SK-N-SH (cell line): ENCODE results near the gene ASPG. TPM values are rescaled to one million over a fixed set of nuclear protein-coding genes. Genes with fewer than 3 reads are reported as not detected.

Source experiments
- CTCF ChIA-PET: fragments of 300-600, 350-600 bp; formaldehyde crosslinking; extraction: SDS; loops from one replicate; lab custom pipeline; 2021; lab: Yijun Ruan, JAX
- POLR2A ChIA-PET: fragments of 350-600 bp; sonication (Branson Sonifier 250); formaldehyde crosslinking; extraction: SDS; loops from one replicate; lab custom pipeline; 2020; ENCODE audit warnings: antibody characterized with exemption, inconsistent platforms; lab: Yijun Ruan, JAX
- DNase-seq: peaks from one replicate; pipeline ENCODE4 v3.0.0; 2012
- H2AFZ ChIP-seq: fragments of 200-600 bp; sonication (generic); 2 replicates; pipeline ENCODE4 v1.8.1; 2016; ENCODE audit warnings: antibody characterized with exemption, mild to moderate bottlenecking, low read depth
- H3F3A ChIP-seq: fragments of 200-600 bp; sonication (generic); replicated peaks from 2 replicates; pipeline ENCODE3; 2016; ENCODE audit warnings: antibody characterized with exemption, mild to moderate bottlenecking; ENCODE audit not compliant: insufficient read depth
- H3K27ac ChIP-seq, 2 experiments: fragments of 200-500 bp in 1 of 2; fragments of 200-600 bp in 1 of 2; sonication (Bioruptor generic) in 1 of 2; sonication (generic), shearing (Covaris generic) in 1 of 2; 2 replicates each; pipeline versions ENCODE4 v1.5.1 to v1.6.1; 2014 to 2016; ENCODE audit warnings: low read depth in 2 of 2, inconsistent platforms in 1 of 2, low read length in 1 of 2, mild to moderate bottlenecking in 1 of 2, mixed read lengths in 1 of 2
- H3K27me3 ChIP-seq: fragments of 200-600 bp; sonication (generic), shearing (Covaris generic); 2 replicates; pipeline ENCODE4 v1.6.1; 2016; ENCODE audit warnings: mixed run types; ENCODE audit not compliant: insufficient read depth
- H3K36me3 ChIP-seq, 2 experiments: fragments of 200-500 bp in 1 of 2; fragments of 200-600 bp in 1 of 2; sonication (Bioruptor generic) in 1 of 2; sonication (generic) in 1 of 2; replicated peaks in 1 of 2; 2 replicates each; pipeline versions ENCODE3 to v1.5.1; 2014 to 2016; ENCODE audit warnings: low read length in 1 of 2, mild to moderate bottlenecking in 1 of 2; ENCODE audit not compliant: insufficient read depth in 2 of 2, control insufficient read depth in 1 of 2
- H3K4me1 ChIP-seq, 2 experiments: fragments of 200-500 bp in 1 of 2; fragments of 200-600 bp in 1 of 2; sonication (Bioruptor generic) in 1 of 2; sonication (generic), shearing (Covaris generic) in 1 of 2; 2 replicates each; pipeline versions ENCODE4 v1.5.1 to v1.6.1; 2014 to 2016; ENCODE audit warnings: low read depth in 1 of 2, low read length in 1 of 2, mixed run types in 1 of 2; ENCODE audit not compliant: insufficient read depth in 2 of 2, control insufficient read depth in 1 of 2
- H3K4me2 ChIP-seq: fragments of 200-600 bp; sonication (generic), shearing (Covaris generic); 2 replicates; pipeline ENCODE4 v1.6.1; 2017; ENCODE audit warnings: mixed run types
- H3K4me3 ChIP-seq, 2 experiments: fragments of 200-500 bp in 1 of 2; fragments of 200-600 bp in 1 of 2; sonication (Bioruptor generic) in 1 of 2; sonication (generic), shearing (Covaris generic) in 1 of 2; 2 replicates each; pipeline versions ENCODE4 v1.5.1 to v1.8.1; 2014 to 2016; ENCODE audit warnings: low read depth in 2 of 2, inconsistent platforms in 1 of 2, low read length in 1 of 2, mild to moderate bottlenecking in 1 of 2, mixed read lengths in 1 of 2, moderate library complexity in 1 of 2
- H3K79me2 ChIP-seq: fragments of 200-600 bp; sonication (generic); 2 replicates; pipeline ENCODE4 v1.8.1; 2017; ENCODE audit warnings: mild to moderate bottlenecking; ENCODE audit not compliant: insufficient read depth
- H3K9ac ChIP-seq: fragments of 200-600 bp; sonication (generic); 2 replicates; pipeline ENCODE4 v1.6.1; 2017; ENCODE audit warnings: mixed run types
- H3K9me2 ChIP-seq: fragments of 200-600 bp; sonication (generic); 2 replicates; pipeline ENCODE4 v1.6.1; 2017; ENCODE audit warnings: mixed run types
- H3K9me3 ChIP-seq: fragments of 200-600 bp; sonication (generic); 2 replicates; pipeline ENCODE4 v1.6.1; 2017; ENCODE audit warnings: mixed run types, mild to moderate bottlenecking, moderate library complexity
- H4K20me1 ChIP-seq: fragments of 200-600 bp; sonication (generic); 2 replicates; pipeline ENCODE4 v1.6.1; 2017; ENCODE audit warnings: mild to moderate bottlenecking, mixed run types; ENCODE audit not compliant: insufficient read depth
- CHD2 ChIP-seq: fragments of 150-350 bp; IDR thresholded peaks from 2 replicates; pipeline ENCODE4 v1.6.1; 2018; ENCODE audit warnings: low read length; ENCODE audit not compliant: partially characterized antibody
- ELF1 ChIP-seq: IDR thresholded peaks from 2 replicates; pipeline ENCODE4 v1.4.0; 2012
- EP300 ChIP-seq, 2 experiments: IDR thresholded peaks; 2 replicates each; pipeline versions ENCODE4 v1.4.0 to v1.6.1; 2012; ENCODE audit warnings: borderline replicate concordance in 1 of 2, low read depth in 1 of 2, low read length in 1 of 2
- EZH2phosphoT487 ChIP-seq: fragments of 200-600 bp; sonication (generic); IDR thresholded peaks from 2 replicates; pipeline ENCODE4 v1.6.1; 2017; ENCODE audit warnings: low read depth, mixed run types, mild to moderate bottlenecking, antibody characterized with exemption, moderate library complexity, borderline replicate concordance
- GABPA ChIP-seq: IDR thresholded peaks from 2 replicates; pipeline ENCODE4 v1.4.0; 2012; ENCODE audit warnings: low read depth, mild to moderate bottlenecking
- GATA2 ChIP-seq: sonication (generic); formaldehyde crosslinking; IDR thresholded peaks from 2 replicates; pipeline ENCODE4 v1.5.0; 2020; ENCODE audit warnings: mild to moderate bottlenecking, missing genetic modification reagents
- IRF3 ChIP-seq: fragments of 150-350 bp; IDR thresholded peaks from 2 replicates; pipeline ENCODE4 v1.6.1; 2016; ENCODE audit warnings: mild to moderate bottlenecking, low read depth, low read length
- JUND ChIP-seq: IDR thresholded peaks from 2 replicates; pipeline ENCODE4 v1.4.0; 2012
- MAX ChIP-seq: IDR thresholded peaks from 2 replicates; pipeline ENCODE4 v1.4.0; 2012; ENCODE audit warnings: low read depth
- MXI1 ChIP-seq: IDR thresholded peaks from 2 replicates; pipeline ENCODE4 v1.6.1; 2012; ENCODE audit warnings: mild to moderate bottlenecking, low read depth, low read length, improper control_type of control experiment
- NRF1 ChIP-seq: IDR thresholded peaks from 2 replicates; pipeline ENCODE4 v1.6.1; 2012; ENCODE audit warnings: low read depth, mild to moderate bottlenecking, low read length
- POLR2AphosphoS5 ChIP-seq: IDR thresholded peaks from 2 replicates; pipeline ENCODE4 v1.6.1; 2012; ENCODE audit warnings: low read depth, low read length
- RAD21 ChIP-seq: IDR thresholded peaks from 2 replicates; pipeline ENCODE4 v1.6.1; 2012; ENCODE audit warnings: mild to moderate bottlenecking, low read length
- YY1 ChIP-seq: IDR thresholded peaks from 2 replicates; pipeline ENCODE4 v1.4.0; 2012; ENCODE audit warnings: low read depth, mild to moderate bottlenecking
- ZBTB33 ChIP-seq: IDR thresholded peaks from 2 replicates; pipeline ENCODE4 v1.4.0; 2012; ENCODE audit warnings: low read depth, borderline replicate concordance
- WGBS: methylation state at CpG from one replicate; pipeline ENCODE4 v1.1.6; 2017; ENCODE audit warnings: low lambda C conversion rate; 5-methylcytosine and 5-hydroxymethylcytosine counted together
- polyA plus RNA-seq, 3 experiments: library from polyadenylated mRNA; depleted of rRNA; stranded (reverse); fragments of >200 nt; gene quantifications; 2 replicates each; pipeline ENCODE4 v1.2.3, GENCODE V29; 2012
- TF ChIP-seq, protein P1 (sequence below): fragments of 200-600 bp; sonication (generic); IDR thresholded peaks from 2 replicates; pipeline ENCODE4 v1.6.1; 2017; ENCODE audit warnings: antibody characterized with exemption, mild to moderate bottlenecking, moderate library complexity

The ASPG gene
- polyA plus RNA-seq, 1 of the 3 experiments (the other 2 are of a cell fraction), result not detected

- H4K20me1 ChIP-seq, result no peaks in the 10 kb centered on the region
- TF ChIP-seq EP300 (IDR thresholded peaks at IDR 0.05; ENCODE audit: borderline replicate concordance in 1 of 2, low read depth in 1 of 2, low read length in 1 of 2) (no peak), RAD21 (no peak), POLR2AphosphoS5 (no peak), ZBTB33 (no peak), GATA2 (no peak), GABPA (no peak), MAX (no peak), NRF1 (no peak), MXI1 (no peak)
- TF ChIP-seq, all 33 proteins: peak for 0
- H3K79me2 ChIP-seq, result no peaks in the 10 kb centered on the region
- H3K36me3 ChIP-seq, result no peaks in the 10 kb centered on the region
- H3K9me2 ChIP-seq, result no peaks in the 10 kb centered on the region
- ChIA-PET CTCF (interaction anchor here (0.6 to 1.6 kb wide), 4 partner anchors 13 to 463 kb away, joined by 3 to 5 read pairs (median 4); no protein-coding TSS in a partner anchor), POLR2A (no interaction called here)
- no peak for DNase-seq
- H3K9me3 ChIP-seq, result no peaks in the 10 kb centered on the region
- H3K4me3 ChIP-seq, result no peak overlapping the region
- no peaks in the 10 kb centered on the region for H3K27me3 ChIP-seq
- H3K4me1 ChIP-seq, result peaks cover 0 to 14% of the 10 kb centered on the region in 2 experiments; a peak in 1 of 4 replicates
- 31% methylated on average over 5 of the region's 23 CpGs for WGBS
- no peak overlapping the region for H2AFZ ChIP-seq
- no peaks in the 10 kb centered on the region for H3F3A ChIP-seq
- no peak overlapping the region for H3K27ac ChIP-seq
- no peak overlapping the region for H3K4me2 ChIP-seq
- no peak overlapping the region for H3K9ac ChIP-seq
These were observed 14.9 kb downstream of the ASPG start for GRCh38 chr14:104100171-104101085.

GRCh38 chr14:104101086-104101621 is 15.7 kb downstream of the ASPG start:
- no peaks in the 10 kb centered on the region for H3K9me2 ChIP-seq
- no peaks in the 10 kb centered on the region for H3K9me3 ChIP-seq
- H3K4me2 ChIP-seq, result no peak overlapping the region
- POLR2A ChIA-PET, result no interaction called here
- no peak overlapping the region for H3K9ac ChIP-seq
- WGBS, result 53% methylated on average over 5 of the region's 16 CpGs
- H3K4me3 ChIP-seq, result no peak overlapping the region
- no peak overlapping the region for H3K27ac ChIP-seq
- no peaks in the 10 kb centered on the region for H3K36me3 ChIP-seq
- H3F3A ChIP-seq, result no peaks in the 10 kb centered on the region
- H3K27me3 ChIP-seq, result no peaks in the 10 kb centered on the region
- no peak for TF ChIP-seq ELF1
- no peak for TF ChIP-seq IRF3
- no peak for TF ChIP-seq GATA2
- TF ChIP-seq, protein P1, sequence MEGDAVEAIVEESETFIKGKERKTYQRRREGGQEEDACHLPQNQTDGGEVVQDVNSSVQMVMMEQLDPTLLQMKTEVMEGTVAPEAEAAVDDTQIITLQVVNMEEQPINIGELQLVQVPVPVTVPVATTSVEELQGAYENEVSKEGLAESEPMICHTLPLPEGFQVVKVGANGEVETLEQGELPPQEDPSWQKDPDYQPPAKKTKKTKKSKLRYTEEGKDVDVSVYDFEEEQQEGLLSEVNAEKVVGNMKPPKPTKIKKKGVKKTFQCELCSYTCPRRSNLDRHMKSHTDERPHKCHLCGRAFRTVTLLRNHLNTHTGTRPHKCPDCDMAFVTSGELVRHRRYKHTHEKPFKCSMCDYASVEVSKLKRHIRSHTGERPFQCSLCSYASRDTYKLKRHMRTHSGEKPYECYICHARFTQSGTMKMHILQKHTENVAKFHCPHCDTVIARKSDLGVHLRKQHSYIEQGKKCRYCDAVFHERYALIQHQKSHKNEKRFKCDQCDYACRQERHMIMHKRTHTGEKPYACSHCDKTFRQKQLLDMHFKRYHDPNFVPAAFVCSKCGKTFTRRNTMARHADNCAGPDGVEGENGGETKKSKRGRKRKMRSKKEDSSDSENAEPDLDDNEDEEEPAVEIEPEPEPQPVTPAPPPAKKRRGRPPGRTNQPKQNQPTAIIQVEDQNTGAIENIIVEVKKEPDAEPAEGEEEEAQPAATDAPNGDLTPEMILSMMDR, result no peak
- no peak for TF ChIP-seq CHD2
- no peak for TF ChIP-seq YY1
- no peak for TF ChIP-seq POLR2AphosphoS5
- no peak for TF ChIP-seq EZH2phosphoT487
- TF ChIP-seq JUND, result no peak
- TF ChIP-seq, all 33 proteins: peak for 0
- Histone ChIP-seq H4K20me1 (no peaks in the 10 kb centered on the region), H3K79me2 (no peaks in the 10 kb centered on the region), H3K4me1 (peaks cover 0 to 14% of the 10 kb centered on the region in 2 experiments; a peak in 1 of 4 replicates), H2AFZ (no peak overlapping the region)
- CTCF ChIA-PET, result interaction anchor here (0.6 to 1.6 kb wide), 4 partner anchors 13 to 463 kb away, joined by 3 to 5 read pairs (median 4); no protein-coding TSS in a partner anchor
- DNase-seq, result no peak
